Epithelial cell of alveolus of lung (primary cell): Measurements from ENCODE around the gene DMC1. TPM values are rescaled to one million over a fixed set of nuclear protein-coding genes. Genes with fewer than 3 reads are reported as not detected.

Source experiments
- total RNA-seq: library from RNA; depleted of rRNA; stranded (reverse); fragments of >200 nt; gene quantifications from 2 replicates; pipeline ENCODE4 v1.2.1, GENCODE V29; 2015

Gene DMC1
- total RNA-seq, result 1.0 and 1.9 TPM in 2 replicates

GRCh38 chr22:38569972-38570778 is at the start of gene DMC1:
Gene DMC1 (minus strand): TSS chr22:38570183. CDS start chr22:38568256, 1,927 bp downstream.

GRCh38 chr22:38506118-38506962 is 63.6 kb downstream of the DMC1 start, which contains the start of gene DDX17:
Gene DDX17 (minus strand): TSS chr22:38506311.

Other genes starting within 250 kb of the DMC1 start
- gene KCNJ4, start 115.0 kb downstream of the DMC1 start, total RNA-seq, result 0.08 TPM in 1 of 2 replicates, not detected in the other
- gene KDELR3, start 102.1 kb downstream of the DMC1 start, total RNA-seq, result 64.3 and 146 TPM in 2 replicates
- 213 and 320 TPM in 2 replicates for gene DDX17, start 63.9 kb downstream of the DMC1 start, total RNA-seq
- gene FAM227A, start 86.2 kb upstream of the DMC1 start, total RNA-seq, result 0.48 and 0.52 TPM in 2 replicates
- gene CBY1, start 86.5 kb upstream of the DMC1 start, total RNA-seq, result 19.7 and 35.9 TPM in 2 replicates
- 34.3 and 80.5 TPM in 2 replicates for gene TOMM22, start 111.8 kb upstream of the DMC1 start, total RNA-seq
- gene JOSD1, start 130.8 kb upstream of the DMC1 start, total RNA-seq, result 35.2 and 72.5 TPM in 2 replicates
- gene GTPBP1, start 135.8 kb upstream of the DMC1 start, total RNA-seq, result 22.9 and 31.8 TPM in 2 replicates
- gene SUN2, start 185.8 kb upstream of the DMC1 start, total RNA-seq, result 74.7 and 80.8 TPM in 2 replicates
- gene DNAL4, start 224.0 kb upstream of the DMC1 start, total RNA-seq, result 21.1 and 33.5 TPM in 2 replicates